ENCODE data around the gene SLAMF6. TPM values are rescaled to one million over a fixed set of nuclear protein-coding genes. Genes with fewer than 3 reads are reported as not detected.
A peak's percentile ranks its signal among the peaks of the same experiment; 100 is the strongest.

SLAMF6 gene
- total RNA-seq, 6 experiments from 2014 or later: 0.26 to 1.1 (median 0.69) TPM

GRCh38 chr1:160466961-160467360, 56.1 kb downstream of the SLAMF6 start:
- DNase-seq (no peak), ATAC-seq (peak in 2 of 4 donors; percentile 30 to 46)
- WGBS (ENCODE audit: insufficient coverage, low coverage, low lambda C conversion rate, missing lambda C conversion rate): 87% methylated on average over 2 of the region's 2 CpGs
- H3K27ac ChIP-seq: no peak overlapping the region
- H3K27me3 ChIP-seq: no peaks in the 10 kb centered on the region
- no peak overlapping the region for H3K4me3 ChIP-seq
- no peaks in the 10 kb centered on the region for H3K4me1 ChIP-seq
- H3K9me3 ChIP-seq: no peaks in the 10 kb centered on the region
- intact Hi-C loops (cut with DNase I): no loop called here
- TF ChIP-seq CTCF (IDR thresholded peaks at IDR 0.05): no peak
- TF ChIP-seq POLR2A (IDR thresholded peaks at IDR 0.05): no peak
- no peaks in the 10 kb centered on the region for H3K36me3 ChIP-seq

DNA sequence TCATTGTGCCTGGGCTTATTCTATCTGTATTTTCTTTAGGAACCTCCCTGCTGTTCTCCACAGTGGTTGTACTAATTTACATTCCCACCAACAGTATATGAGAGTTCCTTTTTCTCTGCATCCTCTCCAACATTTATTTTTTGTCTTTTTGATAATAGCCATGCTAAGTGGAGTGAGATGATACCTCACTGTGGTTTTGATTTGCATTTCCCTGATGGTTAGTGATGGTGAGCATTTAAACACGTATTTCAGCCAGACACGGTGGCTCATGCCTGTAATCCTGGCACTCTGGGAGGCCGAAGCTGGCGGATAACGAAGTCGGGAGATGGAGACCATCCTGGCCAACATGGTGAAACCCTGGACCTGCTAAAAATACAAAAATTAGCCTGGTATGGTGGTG, 57.9 kb downstream of the SLAMF6 start:
- no peak overlapping the region for H3K27ac ChIP-seq
- no peaks in the 10 kb centered on the region for H3K4me1 ChIP-seq
- intact Hi-C loops (cut with DNase I): no loop called here
- H3K27me3 ChIP-seq: no peaks in the 10 kb centered on the region
- H3K9me3 ChIP-seq: no peaks in the 10 kb centered on the region
- 95% methylated on average over 6 of the region's 6 CpGs for WGBS (ENCODE audit: insufficient coverage, low coverage, low lambda C conversion rate, missing lambda C conversion rate)
- TF ChIP-seq CTCF (IDR thresholded peaks at IDR 0.05) (no peak), POLR2A (IDR thresholded peaks at IDR 0.05) (no peak)
- no peak for ATAC-seq
- H3K36me3 ChIP-seq: no peaks in the 10 kb centered on the region
- H3K4me3 ChIP-seq: no peak overlapping the region
- no peak for DNase-seq

DNA sequence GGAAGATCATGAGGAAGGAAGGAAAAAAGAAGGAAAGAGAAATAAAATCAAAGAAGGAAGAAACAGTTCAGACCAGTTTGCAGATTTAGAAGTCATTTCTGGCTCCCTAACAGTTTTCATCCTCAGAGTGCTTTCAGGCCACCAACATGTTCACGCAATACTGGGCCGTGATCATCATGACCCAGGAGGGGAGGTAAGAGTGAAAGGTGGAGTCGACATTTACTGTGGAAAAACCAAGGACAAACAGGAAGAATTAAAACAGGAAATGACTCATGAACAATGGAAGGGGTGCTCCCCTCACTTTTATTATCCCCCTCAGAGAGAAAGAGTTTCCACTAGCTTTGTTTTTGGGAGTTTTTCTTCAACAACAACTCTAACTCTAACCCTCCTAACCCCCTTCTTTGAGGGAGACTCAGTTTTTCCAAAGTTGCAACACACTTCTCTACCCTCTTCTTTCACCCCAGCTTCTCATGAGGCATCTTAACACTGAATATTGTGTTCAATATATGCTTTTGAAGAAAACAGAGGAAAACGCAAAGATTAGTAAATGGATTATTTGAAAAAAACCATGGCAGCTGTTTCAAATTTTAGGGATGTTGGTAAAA, 62.3 kb downstream of the SLAMF6 start:
- DNase-seq: no peak
- 35% methylated on average over 4 of the region's 4 CpGs for WGBS (ENCODE audit: insufficient coverage, low coverage, low lambda C conversion rate, missing lambda C conversion rate)
- no peaks in the 10 kb centered on the region for H3K4me1 ChIP-seq

GRCh38 chr1:160460214-160460642, 62.8 kb downstream of the SLAMF6 start:
- ATAC-seq (no peak), DNase-seq (no peak)
- Histone ChIP-seq H3K36me3 (no peaks in the 10 kb centered on the region), H3K9me3 (no peaks in the 10 kb centered on the region), H3K27ac (no peak overlapping the region), H3K27me3 (no peaks in the 10 kb centered on the region), H3K4me1 (no peaks in the 10 kb centered on the region), H3K4me3 (no peak overlapping the region)
- 73% methylated on average over 3 of the region's 5 CpGs for WGBS (ENCODE audit: insufficient coverage, low coverage, low lambda C conversion rate, missing lambda C conversion rate)
- TF ChIP-seq CTCF (IDR thresholded peaks at IDR 0.05): no peak
- TF ChIP-seq POLR2A (IDR thresholded peaks at IDR 0.05): no peak
- intact Hi-C loops (cut with DNase I): no loop called here

More for the DNA sequence above, 62.3 kb downstream of the SLAMF6 start:
- no peaks in the 10 kb centered on the region for H3K9me3 ChIP-seq
- intact Hi-C loops (cut with DNase I): no loop called here
- no peak overlapping the region for H3K4me3 ChIP-seq
- no peaks in the 10 kb centered on the region for H3K36me3 ChIP-seq
- no peak for ATAC-seq
- no peak overlapping the region for H3K27ac ChIP-seq
- H3K27me3 ChIP-seq: no peaks in the 10 kb centered on the region
- TF ChIP-seq POLR2A (IDR thresholded peaks at IDR 0.05): no peak
- TF ChIP-seq CTCF (IDR thresholded peaks at IDR 0.05): no peak

Measured in right lobe of liver (tissue), 6 donors.